ENCODE results near the gene FAM9A.
"Not testable (repeated sequence)": the region's sequence is repeated elsewhere in the genome, so short reads cannot be mapped to it uniquely, and the experiment has no call there.

Gene FAM9A

GRCh38 chrX:8799281-8799680 is 1.9 kb downstream of the FAM9A start:
- H3K9me3 ChIP-seq (ENCODE audit: insufficient read depth, low read length, severe bottlenecking); H3K4me1 ChIP-seq (ENCODE audit: insufficient read depth, low read length); H3K27me3 ChIP-seq (ENCODE audit: insufficient read depth, low read length, poor library complexity); H4K20me1 ChIP-seq (ENCODE audit: insufficient read depth, low read length); H3K27ac ChIP-seq (ENCODE audit: low read length); H3K4me3 ChIP-seq (ENCODE audit: low read depth in 1 of 2, low read length in 2 of 2); H3K79me2 ChIP-seq (ENCODE audit: insufficient read depth, low read length); H2AFZ ChIP-seq (ENCODE audit: low read depth, low read length); H3K9ac ChIP-seq (ENCODE audit: low read depth, low read length); H3K36me3 ChIP-seq (ENCODE audit: insufficient read depth, low read length); DNase-seq; H3K4me2 ChIP-seq (ENCODE audit: insufficient read depth, low read length); ATAC-seq (ENCODE audit: insufficient read depth, low read depth): not testable (repeated sequence)

- not testable (repeated sequence) for H3K27me3 ChIP-seq (ENCODE audit: insufficient read depth, low read length, poor library complexity); H3K36me3 ChIP-seq (ENCODE audit: insufficient read depth, low read length); H3K4me3 ChIP-seq (ENCODE audit: low read depth in 1 of 2, low read length in 2 of 2); DNase-seq; H3K9ac ChIP-seq (ENCODE audit: low read depth, low read length); H3K4me1 ChIP-seq (ENCODE audit: insufficient read depth, low read length); H4K20me1 ChIP-seq (ENCODE audit: insufficient read depth, low read length); H3K79me2 ChIP-seq (ENCODE audit: insufficient read depth, low read length); H3K9me3 ChIP-seq (ENCODE audit: insufficient read depth, low read length, severe bottlenecking); H3K4me2 ChIP-seq (ENCODE audit: insufficient read depth, low read length); H3K27ac ChIP-seq (ENCODE audit: low read length); ATAC-seq (ENCODE audit: insufficient read depth, low read depth); H2AFZ ChIP-seq (ENCODE audit: low read depth, low read length)
Observed at GRCh38 chrX:8798702-8799101, 2.5 kb downstream of the FAM9A start.

GRCh38 chrX:8787119-8787518 is 14.1 kb downstream of the FAM9A start:
- H3K4me3 ChIP-seq (ENCODE audit: low read depth in 1 of 2, low read length in 2 of 2); H3K9me3 ChIP-seq (ENCODE audit: insufficient read depth, low read length, severe bottlenecking); H3K27me3 ChIP-seq (ENCODE audit: insufficient read depth, low read length, poor library complexity); ATAC-seq (ENCODE audit: insufficient read depth, low read depth); H3K36me3 ChIP-seq (ENCODE audit: insufficient read depth, low read length); H3K4me2 ChIP-seq (ENCODE audit: insufficient read depth, low read length); H2AFZ ChIP-seq (ENCODE audit: low read depth, low read length); H3K27ac ChIP-seq (ENCODE audit: low read length); H4K20me1 ChIP-seq (ENCODE audit: insufficient read depth, low read length); H3K9ac ChIP-seq (ENCODE audit: low read depth, low read length); H3K4me1 ChIP-seq (ENCODE audit: insufficient read depth, low read length); H3K79me2 ChIP-seq (ENCODE audit: insufficient read depth, low read length); DNase-seq: not testable (repeated sequence)

GRCh38 chrX:8784162-8784561 is 17.0 kb downstream of the FAM9A start:
- no peaks in the 10 kb centered on the region for H3K36me3 ChIP-seq (ENCODE audit: insufficient read depth, low read length)
- no peak overlapping the region for H3K4me3 ChIP-seq (ENCODE audit: low read depth in 1 of 2, low read length in 2 of 2)
- no peak overlapping the region for H3K4me2 ChIP-seq (ENCODE audit: insufficient read depth, low read length)
- no peaks in the 10 kb centered on the region for H4K20me1 ChIP-seq (ENCODE audit: insufficient read depth, low read length)
- H3K9ac ChIP-seq (ENCODE audit: low read depth, low read length) = no peak overlapping the region
- no peak for TF ChIP-seq EZH2 (IDR thresholded peaks at IDR 0.05; ENCODE audit: borderline replicate concordance, low read depth, low read length, severe bottlenecking)
- no peaks in the 10 kb centered on the region for H3K79me2 ChIP-seq (ENCODE audit: insufficient read depth, low read length)
- no peak overlapping the region for H3K27ac ChIP-seq (ENCODE audit: low read length)
- no peaks in the 10 kb centered on the region for H3K27me3 ChIP-seq (ENCODE audit: insufficient read depth, low read length, poor library complexity)
- no peak overlapping the region for H2AFZ ChIP-seq (ENCODE audit: low read depth, low read length)
- no peaks in the 10 kb centered on the region for H3K4me1 ChIP-seq (ENCODE audit: insufficient read depth, low read length)
- DNase-seq (no peak), ATAC-seq (ENCODE audit: insufficient read depth, low read depth) (no peak)
- H3K9me3 ChIP-seq (ENCODE audit: insufficient read depth, low read length, severe bottlenecking) = no peaks in the 10 kb centered on the region

GRCh38 chrX:8783714-8784098 is 17.5 kb downstream of the FAM9A start:
- no peaks in the 10 kb centered on the region for H3K79me2 ChIP-seq (ENCODE audit: insufficient read depth, low read length)
- no peak overlapping the region for H2AFZ ChIP-seq (ENCODE audit: low read depth, low read length)
- no peaks in the 10 kb centered on the region for H3K36me3 ChIP-seq (ENCODE audit: insufficient read depth, low read length)
- H3K27ac ChIP-seq (ENCODE audit: low read length) = no peak overlapping the region
- H3K9ac ChIP-seq (ENCODE audit: low read depth, low read length) = no peak overlapping the region
- no peak for DNase-seq
- H3K4me3 ChIP-seq (ENCODE audit: low read depth in 1 of 2, low read length in 2 of 2) = no peak overlapping the region
- no peaks in the 10 kb centered on the region for H3K4me1 ChIP-seq (ENCODE audit: insufficient read depth, low read length)
- H4K20me1 ChIP-seq (ENCODE audit: insufficient read depth, low read length) = no peaks in the 10 kb centered on the region
- TF ChIP-seq CTCF (IDR thresholded peaks at IDR 0.05; ENCODE audit: borderline replicate concordance, extremely low read depth, low read length, poor library complexity, severe bottlenecking) (no peak), EZH2 (IDR thresholded peaks at IDR 0.05; ENCODE audit: borderline replicate concordance, low read depth, low read length, severe bottlenecking) (no peak)
- H3K4me2 ChIP-seq (ENCODE audit: insufficient read depth, low read length) = no peak overlapping the region
- H3K9me3 ChIP-seq (ENCODE audit: insufficient read depth, low read length, severe bottlenecking) = no peaks in the 10 kb centered on the region
- H3K27me3 ChIP-seq (ENCODE audit: insufficient read depth, low read length, poor library complexity) = no peaks in the 10 kb centered on the region
- ATAC-seq (ENCODE audit: insufficient read depth, low read depth) = no peak

Data from DND-41 (cell line).